Peyer's patch (tissue), 4 donors: Measurements from ENCODE around the gene CDC20B.

Experiments used
- CTCF ChIP-seq, 6 experiments: fragments of 450-650 bp in 4 of 6; fragments of 200-600 bp in 2 of 6; sonication (generic) in 1 of 6; IDR thresholded peaks; one replicate each; pipeline ENCODE4 v1.5.1; 2017 to 2019; ENCODE audit warnings: antibody characterized with exemption in 6 of 6, mild to moderate bottlenecking in 3 of 6, moderate library complexity in 1 of 6
- POLR2A ChIP-seq, 2 donors: fragments of 450-650 bp; IDR thresholded peaks; one replicate each; pipeline ENCODE4 v1.5.1; 2017; ENCODE audit warnings: antibody characterized with exemption in 2 of 2, mild to moderate bottlenecking in 2 of 2, moderate library complexity in 2 of 2

GRCh38 chr5:55151923-55152842 is 20.8 kb downstream of the CDC20B start:
- no peak for TF ChIP-seq CTCF (IDR thresholded peaks at IDR 0.05)
- no peak for TF ChIP-seq POLR2A (IDR thresholded peaks at IDR 0.05)
